Measurements from ENCODE around the gene PLPP2.

- no peak for TF ChIP-seq CTCF (IDR thresholded peaks at IDR 0.05; ENCODE audit: low read length)
- TF ChIP-seq EZH2 (IDR thresholded peaks at IDR 0.05; ENCODE audit: borderline replicate concordance, low read length), result no peak
These were observed 23.0 kb upstream of the PLPP2 start for GRCh38 chr19:313988-314815.

All from OCI-LY1 (cell line).